Suppressor macrophage (primary cell): ENCODE data around the gene KRTAP10-9.
"Not testable (repeated sequence)": the region's sequence is repeated elsewhere in the genome, so short reads cannot be mapped to it uniquely, and the experiment has no call there.

ENCODE experiments used
- DNase-seq, 4 experiments: peaks; one replicate each; pipeline ENCODE4 v3.0.0-alpha.2; 2020 to 2022

KRTAP10-9 gene

GRCh38 chr21:44615466-44615865 lies 11.4 kb upstream of the KRTAP10-9 start:
- no peak for DNase-seq

GRCh38 chr21:44615911-44616590 lies 10.8 kb upstream of the KRTAP10-9 start:
- DNase-seq = no peak

GRCh38 chr21:44616591-44616926 lies 10.3 kb upstream of the KRTAP10-9 start:
- DNase-seq = no peak

- no peak for DNase-seq
These were observed 9.8 kb upstream of the KRTAP10-9 start for GRCh38 chr21:44617071-44617501.

- peak; percentile 46 to 73 (median 58) for DNase-seq
These were observed 8.4 kb upstream of the KRTAP10-9 start for GRCh38 chr21:44618504-44618903.

- no peak for DNase-seq
These were observed 8.0 kb upstream of the KRTAP10-9 start for GRCh38 chr21:44618909-44619308.

- no peak for DNase-seq
These were observed 7.0 kb upstream of the KRTAP10-9 start for GRCh38 chr21:44619886-44620285.

GRCh38 chr21:44623575-44623974 lies 3.3 kb upstream of the KRTAP10-9 start:
- DNase-seq = no peak

GRCh38 chr21:44625756-44626155 lies 1.1 kb upstream of the KRTAP10-9 start:
- DNase-seq = no peak

GRCh38 chr21:44626262-44626661 lies 631 bp upstream of the KRTAP10-9 start:
- DNase-seq = no peak

GRCh38 chr21:44627181-44627822 lies 409 bp downstream of the KRTAP10-9 start:
- DNase-seq = not testable (repeated sequence)

GRCh38 chr21:44627831-44628233 lies 939 bp downstream of the KRTAP10-9 start:
- DNase-seq = not testable (repeated sequence)

GRCh38 chr21:44628707-44629391 lies 2.0 kb downstream of the KRTAP10-9 start:
- DNase-seq = no peak

- DNase-seq = no peak
These were observed 3.5 kb downstream of the KRTAP10-9 start for GRCh38 chr21:44630440-44630839.

GRCh38 chr21:44632067-44632466 lies 5.2 kb downstream of the KRTAP10-9 start:
- DNase-seq = no peak

- DNase-seq = no peak
These were observed 9.5 kb downstream of the KRTAP10-9 start for GRCh38 chr21:44636209-44637017.

- DNase-seq = no peak
These were observed 10.3 kb downstream of the KRTAP10-9 start, which contains the start of gene KRTAP10-10 for GRCh38 chr21:44637018-44637850. Gene KRTAP10-10, plus strand, starts transcription at chr21:44637356. Its CDS starts 62 bp downstream, at chr21:44637418.

GRCh38 chr21:44637851-44638348 lies 11.0 kb downstream of the KRTAP10-9 start:
- not testable (repeated sequence) for DNase-seq

GRCh38 chr21:44638506-44639330 lies 11.8 kb downstream of the KRTAP10-9 start:
- DNase-seq = not testable (repeated sequence)

GRCh38 chr21:44639331-44639655 lies 12.4 kb downstream of the KRTAP10-9 start:
- no peak for DNase-seq

GRCh38 chr21:44640761-44641160 lies 13.9 kb downstream of the KRTAP10-9 start:
- no peak for DNase-seq
